HG02798 (cell line): Measurements from ENCODE around the gene ZCCHC10.
A peak's percentile ranks its signal among the peaks of the same experiment; 100 is the strongest.

ENCODE experiments used
- ATAC-seq: cut with Tn5 transposase; IDR thresholded peaks from one replicate; pipeline ENCODE4 v1.9.1; 2021; ENCODE audit warnings: mild to moderate bottlenecking; ENCODE audit not compliant: unreplicated experiment, poor library complexity

The ZCCHC10 gene

GRCh38 chr5:133025804-133026663, at the start of gene ZCCHC10:
Gene ZCCHC10 (minus strand): TSS chr5:133026549. CDS start chr5:133026537, 12 bp downstream.
- peak; percentile 98 for ATAC-seq

GRCh38 chr5:133075572-133076536, 49.5 kb upstream of the ZCCHC10 start:
- no peak for ATAC-seq

- ATAC-seq: no peak
These were observed 45.7 kb upstream of the ZCCHC10 start for GRCh38 chr5:133072021-133072420.

- ATAC-seq: no peak
These were observed 39.7 kb upstream of the ZCCHC10 start for GRCh38 chr5:133066045-133066444.

- no peak for ATAC-seq
These were observed 39.1 kb upstream of the ZCCHC10 start for GRCh38 chr5:133065471-133065870.

- no peak for ATAC-seq
These were observed 37.6 kb upstream of the ZCCHC10 start for GRCh38 chr5:133063965-133064364.

GRCh38 chr5:133062276-133062675, 35.9 kb upstream of the ZCCHC10 start:
- no peak for ATAC-seq

- no peak for ATAC-seq
These were observed 33.3 kb upstream of the ZCCHC10 start for GRCh38 chr5:133059621-133060020.

GRCh38 chr5:133056891-133057290, 30.5 kb upstream of the ZCCHC10 start:
- no peak for ATAC-seq

- ATAC-seq: no peak
These were observed 28.5 kb upstream of the ZCCHC10 start for GRCh38 chr5:133054697-133055471.

GRCh38 chr5:133053448-133053847, 27.1 kb upstream of the ZCCHC10 start:
- ATAC-seq: no peak

GRCh38 chr5:133052317-133053175, 26.2 kb upstream of the ZCCHC10 start:
- ATAC-seq: peak; percentile 30

- ATAC-seq: peak; percentile 90
These were observed 25.4 kb upstream of the ZCCHC10 start, which contains the start of gene HSPA4 for GRCh38 chr5:133051542-133052316. Gene HSPA4 (plus strand): TSS chr5:133052013. CDS start chr5:133052251, 238 bp downstream.

GRCh38 chr5:133051061-133051541, 24.8 kb upstream of the ZCCHC10 start:
- ATAC-seq: no peak

GRCh38 chr5:133050521-133050920, 24.2 kb upstream of the ZCCHC10 start:
- no peak for ATAC-seq

GRCh38 chr5:133049726-133050048, 23.3 kb upstream of the ZCCHC10 start:
- ATAC-seq: no peak

GRCh38 chr5:133048993-133049725, 22.8 kb upstream of the ZCCHC10 start:
- ATAC-seq: no peak

GRCh38 chr5:133047404-133047803, 21.1 kb upstream of the ZCCHC10 start:
- ATAC-seq: no peak
